SK-N-SH (cell line): Measurements from ENCODE around the gene ASCL5. TPM values are rescaled to one million over a fixed set of nuclear protein-coding genes. Genes with fewer than 3 reads are reported as not detected.

Source experiments
- CTCF ChIA-PET: fragments of 300-600, 350-600 bp; formaldehyde crosslinking; extraction: SDS; loops from one replicate; lab custom pipeline; 2021; lab: Yijun Ruan, JAX
- POLR2A ChIA-PET: fragments of 350-600 bp; sonication (Branson Sonifier 250); formaldehyde crosslinking; extraction: SDS; loops from one replicate; lab custom pipeline; 2020; ENCODE audit warnings: antibody characterized with exemption, inconsistent platforms; lab: Yijun Ruan, JAX
- DNase-seq: peaks from one replicate; pipeline ENCODE4 v3.0.0; 2012
- H2AFZ ChIP-seq: fragments of 200-600 bp; sonication (generic); 2 replicates; pipeline ENCODE4 v1.8.1; 2016; ENCODE audit warnings: antibody characterized with exemption, mild to moderate bottlenecking, low read depth
- H3F3A ChIP-seq: fragments of 200-600 bp; sonication (generic); replicated peaks from 2 replicates; pipeline ENCODE3; 2016; ENCODE audit warnings: antibody characterized with exemption, mild to moderate bottlenecking; ENCODE audit not compliant: insufficient read depth
- H3K27ac ChIP-seq, 2 experiments: fragments of 200-500 bp in 1 of 2; fragments of 200-600 bp in 1 of 2; sonication (Bioruptor generic) in 1 of 2; sonication (generic), shearing (Covaris generic) in 1 of 2; 2 replicates each; pipeline versions ENCODE4 v1.5.1 to v1.6.1; 2014 to 2016; ENCODE audit warnings: low read depth in 2 of 2, inconsistent platforms in 1 of 2, low read length in 1 of 2, mild to moderate bottlenecking in 1 of 2, mixed read lengths in 1 of 2
- H3K27me3 ChIP-seq: fragments of 200-600 bp; sonication (generic), shearing (Covaris generic); 2 replicates; pipeline ENCODE4 v1.6.1; 2016; ENCODE audit warnings: mixed run types; ENCODE audit not compliant: insufficient read depth
- H3K36me3 ChIP-seq, 2 experiments: fragments of 200-500 bp in 1 of 2; fragments of 200-600 bp in 1 of 2; sonication (Bioruptor generic) in 1 of 2; sonication (generic) in 1 of 2; replicated peaks in 1 of 2; 2 replicates each; pipeline versions ENCODE3 to v1.5.1; 2014 to 2016; ENCODE audit warnings: low read length in 1 of 2, mild to moderate bottlenecking in 1 of 2; ENCODE audit not compliant: insufficient read depth in 2 of 2, control insufficient read depth in 1 of 2
- H3K4me1 ChIP-seq, 2 experiments: fragments of 200-500 bp in 1 of 2; fragments of 200-600 bp in 1 of 2; sonication (Bioruptor generic) in 1 of 2; sonication (generic), shearing (Covaris generic) in 1 of 2; 2 replicates each; pipeline versions ENCODE4 v1.5.1 to v1.6.1; 2014 to 2016; ENCODE audit warnings: low read depth in 1 of 2, low read length in 1 of 2, mixed run types in 1 of 2; ENCODE audit not compliant: insufficient read depth in 2 of 2, control insufficient read depth in 1 of 2
- H3K4me2 ChIP-seq: fragments of 200-600 bp; sonication (generic), shearing (Covaris generic); 2 replicates; pipeline ENCODE4 v1.6.1; 2017; ENCODE audit warnings: mixed run types
- H3K4me3 ChIP-seq, 2 experiments: fragments of 200-500 bp in 1 of 2; fragments of 200-600 bp in 1 of 2; sonication (Bioruptor generic) in 1 of 2; sonication (generic), shearing (Covaris generic) in 1 of 2; 2 replicates each; pipeline versions ENCODE4 v1.5.1 to v1.8.1; 2014 to 2016; ENCODE audit warnings: low read depth in 2 of 2, inconsistent platforms in 1 of 2, low read length in 1 of 2, mild to moderate bottlenecking in 1 of 2, mixed read lengths in 1 of 2, moderate library complexity in 1 of 2
- H3K79me2 ChIP-seq: fragments of 200-600 bp; sonication (generic); 2 replicates; pipeline ENCODE4 v1.8.1; 2017; ENCODE audit warnings: mild to moderate bottlenecking; ENCODE audit not compliant: insufficient read depth
- H3K9ac ChIP-seq: fragments of 200-600 bp; sonication (generic); 2 replicates; pipeline ENCODE4 v1.6.1; 2017; ENCODE audit warnings: mixed run types
- H3K9me2 ChIP-seq: fragments of 200-600 bp; sonication (generic); 2 replicates; pipeline ENCODE4 v1.6.1; 2017; ENCODE audit warnings: mixed run types
- H3K9me3 ChIP-seq: fragments of 200-600 bp; sonication (generic); 2 replicates; pipeline ENCODE4 v1.6.1; 2017; ENCODE audit warnings: mixed run types, mild to moderate bottlenecking, moderate library complexity
- H4K20me1 ChIP-seq: fragments of 200-600 bp; sonication (generic); 2 replicates; pipeline ENCODE4 v1.6.1; 2017; ENCODE audit warnings: mild to moderate bottlenecking, mixed run types; ENCODE audit not compliant: insufficient read depth
- CHD2 ChIP-seq: fragments of 150-350 bp; IDR thresholded peaks from 2 replicates; pipeline ENCODE4 v1.6.1; 2018; ENCODE audit warnings: low read length; ENCODE audit not compliant: partially characterized antibody
- FOXM1 ChIP-seq: IDR thresholded peaks from 2 replicates; pipeline ENCODE4 v1.4.0; 2012; ENCODE audit warnings: low read depth, mild to moderate bottlenecking
- JUND ChIP-seq: IDR thresholded peaks from 2 replicates; pipeline ENCODE4 v1.4.0; 2012
- MXI1 ChIP-seq: IDR thresholded peaks from 2 replicates; pipeline ENCODE4 v1.6.1; 2012; ENCODE audit warnings: mild to moderate bottlenecking, low read depth, low read length, improper control_type of control experiment
- POLR2AphosphoS5 ChIP-seq: IDR thresholded peaks from 2 replicates; pipeline ENCODE4 v1.6.1; 2012; ENCODE audit warnings: low read depth, low read length
- RCOR1 ChIP-seq: fragments of 150-350 bp; IDR thresholded peaks from 2 replicates; pipeline ENCODE4 v1.6.1; 2017; ENCODE audit warnings: antibody characterized with exemption, low read length
- SMC3 ChIP-seq: IDR thresholded peaks from 2 replicates; pipeline ENCODE4 v1.6.1; 2012; ENCODE audit warnings: low read depth, low read length, improper control_type of control experiment
- TCF12 ChIP-seq: IDR thresholded peaks from 2 replicates; pipeline ENCODE4 v1.4.0; 2012
- TEAD4 ChIP-seq: IDR thresholded peaks from 2 replicates; pipeline ENCODE4 v1.4.0; 2012; ENCODE audit warnings: mild to moderate bottlenecking, borderline replicate concordance; ENCODE audit not compliant: insufficient read depth
- WGBS: methylation state at CpG from one replicate; pipeline ENCODE4 v1.1.6; 2017; ENCODE audit warnings: low lambda C conversion rate; 5-methylcytosine and 5-hydroxymethylcytosine counted together
- polyA plus RNA-seq, 3 experiments: library from polyadenylated mRNA; depleted of rRNA; stranded (reverse); fragments of >200 nt; gene quantifications; 2 replicates each; pipeline ENCODE4 v1.2.3, GENCODE V29; 2012
- TF ChIP-seq, protein P1 (sequence below): IDR thresholded peaks from 2 replicates; pipeline ENCODE4 v1.4.0; 2012; ENCODE audit warnings: low read depth, borderline replicate concordance
- TF ChIP-seq, protein P2 (sequence below): IDR thresholded peaks from 2 replicates; pipeline ENCODE4 v1.6.1; 2012; ENCODE audit warnings: mild to moderate bottlenecking, low read depth, low read length, moderate library complexity
- TF ChIP-seq, protein P3 (sequence below): fragments of 200-600 bp; sonication (generic); IDR thresholded peaks from 2 replicates; pipeline ENCODE4 v1.6.1; 2017; ENCODE audit warnings: antibody characterized with exemption, mild to moderate bottlenecking, moderate library complexity
- TF ChIP-seq, protein P4 (sequence below): IDR thresholded peaks from 2 replicates; pipeline ENCODE4 v1.4.0; 2012; ENCODE audit warnings: low read depth
- TF ChIP-seq, protein P5 (sequence below): IDR thresholded peaks from 2 replicates; pipeline ENCODE4 v1.4.0; 2012; ENCODE audit warnings: low read depth, borderline replicate concordance
- TF ChIP-seq, protein P6 (sequence below): fragments of 150-350 bp; IDR thresholded peaks from 2 replicates; pipeline ENCODE4 v1.6.1; 2017; ENCODE audit warnings: antibody characterized with exemption, low read length, low read depth, borderline replicate concordance

Gene ASCL5
- polyA plus RNA-seq, 1 of the 3 experiments (the other 2 are of a cell fraction), result not detected

DNA sequence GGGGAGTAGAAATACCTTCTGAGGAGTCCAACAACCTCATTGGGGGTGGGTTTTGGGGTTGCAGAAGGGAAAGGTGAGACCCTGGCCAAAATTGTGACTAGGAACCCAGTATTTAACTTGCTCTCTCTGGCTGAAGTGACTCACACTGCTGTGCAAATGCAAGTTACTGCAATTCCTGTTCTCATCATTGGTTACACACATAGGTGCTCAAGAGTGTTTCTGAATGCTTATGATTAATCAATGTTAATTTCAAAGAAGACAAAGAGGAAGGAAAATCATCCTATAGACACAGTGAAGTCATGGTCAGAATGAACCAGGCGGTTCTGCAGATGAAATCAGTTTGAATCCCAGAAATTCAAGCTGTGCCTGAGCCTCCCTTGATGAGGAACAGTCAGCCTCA lies 3.1 kb downstream of the ASCL5 start:
- H2AFZ ChIP-seq, result no peak overlapping the region
- no peaks in the 10 kb centered on the region for H3F3A ChIP-seq
- TF ChIP-seq, protein P1, sequence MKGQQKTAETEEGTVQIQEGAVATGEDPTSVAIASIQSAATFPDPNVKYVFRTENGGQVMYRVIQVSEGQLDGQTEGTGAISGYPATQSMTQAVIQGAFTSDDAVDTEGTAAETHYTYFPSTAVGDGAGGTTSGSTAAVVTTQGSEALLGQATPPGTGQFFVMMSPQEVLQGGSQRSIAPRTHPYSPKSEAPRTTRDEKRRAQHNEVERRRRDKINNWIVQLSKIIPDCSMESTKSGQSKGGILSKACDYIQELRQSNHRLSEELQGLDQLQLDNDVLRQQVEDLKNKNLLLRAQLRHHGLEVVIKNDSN, result no peak
- TF ChIP-seq, protein P2, sequence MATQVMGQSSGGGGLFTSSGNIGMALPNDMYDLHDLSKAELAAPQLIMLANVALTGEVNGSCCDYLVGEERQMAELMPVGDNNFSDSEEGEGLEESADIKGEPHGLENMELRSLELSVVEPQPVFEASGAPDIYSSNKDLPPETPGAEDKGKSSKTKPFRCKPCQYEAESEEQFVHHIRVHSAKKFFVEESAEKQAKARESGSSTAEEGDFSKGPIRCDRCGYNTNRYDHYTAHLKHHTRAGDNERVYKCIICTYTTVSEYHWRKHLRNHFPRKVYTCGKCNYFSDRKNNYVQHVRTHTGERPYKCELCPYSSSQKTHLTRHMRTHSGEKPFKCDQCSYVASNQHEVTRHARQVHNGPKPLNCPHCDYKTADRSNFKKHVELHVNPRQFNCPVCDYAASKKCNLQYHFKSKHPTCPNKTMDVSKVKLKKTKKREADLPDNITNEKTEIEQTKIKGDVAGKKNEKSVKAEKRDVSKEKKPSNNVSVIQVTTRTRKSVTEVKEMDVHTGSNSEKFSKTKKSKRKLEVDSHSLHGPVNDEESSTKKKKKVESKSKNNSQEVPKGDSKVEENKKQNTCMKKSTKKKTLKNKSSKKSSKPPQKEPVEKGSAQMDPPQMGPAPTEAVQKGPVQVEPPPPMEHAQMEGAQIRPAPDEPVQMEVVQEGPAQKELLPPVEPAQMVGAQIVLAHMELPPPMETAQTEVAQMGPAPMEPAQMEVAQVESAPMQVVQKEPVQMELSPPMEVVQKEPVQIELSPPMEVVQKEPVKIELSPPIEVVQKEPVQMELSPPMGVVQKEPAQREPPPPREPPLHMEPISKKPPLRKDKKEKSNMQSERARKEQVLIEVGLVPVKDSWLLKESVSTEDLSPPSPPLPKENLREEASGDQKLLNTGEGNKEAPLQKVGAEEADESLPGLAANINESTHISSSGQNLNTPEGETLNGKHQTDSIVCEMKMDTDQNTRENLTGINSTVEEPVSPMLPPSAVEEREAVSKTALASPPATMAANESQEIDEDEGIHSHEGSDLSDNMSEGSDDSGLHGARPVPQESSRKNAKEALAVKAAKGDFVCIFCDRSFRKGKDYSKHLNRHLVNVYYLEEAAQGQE, result no peak
- TF ChIP-seq, protein P3, sequence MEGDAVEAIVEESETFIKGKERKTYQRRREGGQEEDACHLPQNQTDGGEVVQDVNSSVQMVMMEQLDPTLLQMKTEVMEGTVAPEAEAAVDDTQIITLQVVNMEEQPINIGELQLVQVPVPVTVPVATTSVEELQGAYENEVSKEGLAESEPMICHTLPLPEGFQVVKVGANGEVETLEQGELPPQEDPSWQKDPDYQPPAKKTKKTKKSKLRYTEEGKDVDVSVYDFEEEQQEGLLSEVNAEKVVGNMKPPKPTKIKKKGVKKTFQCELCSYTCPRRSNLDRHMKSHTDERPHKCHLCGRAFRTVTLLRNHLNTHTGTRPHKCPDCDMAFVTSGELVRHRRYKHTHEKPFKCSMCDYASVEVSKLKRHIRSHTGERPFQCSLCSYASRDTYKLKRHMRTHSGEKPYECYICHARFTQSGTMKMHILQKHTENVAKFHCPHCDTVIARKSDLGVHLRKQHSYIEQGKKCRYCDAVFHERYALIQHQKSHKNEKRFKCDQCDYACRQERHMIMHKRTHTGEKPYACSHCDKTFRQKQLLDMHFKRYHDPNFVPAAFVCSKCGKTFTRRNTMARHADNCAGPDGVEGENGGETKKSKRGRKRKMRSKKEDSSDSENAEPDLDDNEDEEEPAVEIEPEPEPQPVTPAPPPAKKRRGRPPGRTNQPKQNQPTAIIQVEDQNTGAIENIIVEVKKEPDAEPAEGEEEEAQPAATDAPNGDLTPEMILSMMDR, result no peak
- H3K9me2 ChIP-seq, result no peaks in the 10 kb centered on the region
- 74% methylated on average over 1 of the region's 1 CpG for WGBS
- ChIA-PET POLR2A (no interaction called here), CTCF (interaction anchor here (0.8 to 1.3 kb wide), 2 partner anchors 10 to 14 kb away, joined by 3 to 5 read pairs; no protein-coding TSS in a partner anchor)
- H3K9me3 ChIP-seq, result no peaks in the 10 kb centered on the region
- H3K36me3 ChIP-seq, result no peaks in the 10 kb centered on the region
- H3K9ac ChIP-seq, result no peak overlapping the region
- H3K4me1 ChIP-seq, result no peaks in the 10 kb centered on the region; a peak in 1 of 4 replicates
- H4K20me1 ChIP-seq, result no peaks in the 10 kb centered on the region
- DNase-seq, result no peak
- no peak overlapping the region for H3K4me2 ChIP-seq
- no peaks in the 10 kb centered on the region for H3K79me2 ChIP-seq
- H3K27ac ChIP-seq, result no peak overlapping the region
- H3K27me3 ChIP-seq, result peaks cover 34% of the 10 kb centered on the region
- no peak overlapping the region for H3K4me3 ChIP-seq

DNA sequence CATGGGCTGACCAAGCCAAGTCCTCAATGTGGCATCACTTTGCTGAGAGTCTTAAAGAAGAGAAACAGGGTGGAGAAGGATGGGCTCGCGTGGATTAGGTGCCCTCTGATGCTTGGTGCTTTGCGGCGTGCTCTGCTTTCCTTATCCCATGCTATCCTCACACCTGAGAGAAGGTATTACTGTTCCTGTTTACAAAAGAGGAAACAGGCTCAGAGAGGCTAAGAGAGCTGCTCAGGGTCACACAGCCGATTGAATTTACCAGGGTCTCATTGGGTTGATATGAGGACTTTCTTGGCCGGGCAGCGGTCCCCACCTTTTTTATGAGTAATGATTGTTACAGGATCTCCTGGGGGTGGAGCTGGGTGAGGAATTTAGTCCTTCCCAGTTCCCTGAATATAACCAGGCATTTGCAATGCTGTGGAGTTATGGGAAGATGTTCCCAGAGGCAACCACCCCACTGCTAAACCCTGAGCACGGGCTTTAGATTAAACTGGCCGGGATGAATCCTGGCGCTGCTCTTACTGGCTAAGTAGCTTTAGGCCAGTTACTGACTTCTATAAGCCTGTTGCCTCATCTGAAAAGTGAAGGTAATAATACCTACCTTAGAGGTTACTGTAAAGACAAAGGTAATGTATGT lies 4.5 kb downstream of the ASCL5 start:
- H3F3A ChIP-seq, result no peaks in the 10 kb centered on the region
- no peak overlapping the region for H2AFZ ChIP-seq
- no peaks in the 10 kb centered on the region for H3K9me2 ChIP-seq
- WGBS, result 83% methylated on average over 10 of the region's 10 CpGs
- H3K9me3 ChIP-seq, result no peaks in the 10 kb centered on the region
- no peak overlapping the region for H3K4me2 ChIP-seq
- ChIA-PET CTCF (interaction anchor here (0.6 to 2.0 kb wide), 5 partner anchors 8 to 151 kb away, joined by 3 to 9 read pairs (median 4); no protein-coding TSS in a partner anchor), POLR2A (interaction anchor here (1.1 kb wide), 1 partner anchor 18 kb away, joined by 3 read pairs; no protein-coding TSS in a partner anchor)
- H3K36me3 ChIP-seq, result no peaks in the 10 kb centered on the region
- no peak overlapping the region for H3K9ac ChIP-seq
- H3K79me2 ChIP-seq, result no peaks in the 10 kb centered on the region
- H4K20me1 ChIP-seq, result no peaks in the 10 kb centered on the region
- no peak for DNase-seq
- H3K27me3 ChIP-seq, result peaks cover 34% of the 10 kb centered on the region
- H3K4me1 ChIP-seq, result no peaks in the 10 kb centered on the region; a peak in 1 of 4 replicates
- H3K27ac ChIP-seq, result no peak overlapping the region
- H3K4me3 ChIP-seq, result no peak overlapping the region
- TF ChIP-seq, protein P4, sequence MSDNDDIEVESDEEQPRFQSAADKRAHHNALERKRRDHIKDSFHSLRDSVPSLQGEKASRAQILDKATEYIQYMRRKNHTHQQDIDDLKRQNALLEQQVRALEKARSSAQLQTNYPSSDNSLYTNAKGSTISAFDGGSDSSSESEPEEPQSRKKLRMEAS, result no peak
- TF ChIP-seq FOXM1 (no peak), POLR2AphosphoS5 (no peak), CHD2 (no peak), SMC3 (no peak), JUND (no peak), TCF12 (no peak), TEAD4 (no peak), RCOR1 (no peak), MXI1 (no peak)
- TF ChIP-seq, protein P5, sequence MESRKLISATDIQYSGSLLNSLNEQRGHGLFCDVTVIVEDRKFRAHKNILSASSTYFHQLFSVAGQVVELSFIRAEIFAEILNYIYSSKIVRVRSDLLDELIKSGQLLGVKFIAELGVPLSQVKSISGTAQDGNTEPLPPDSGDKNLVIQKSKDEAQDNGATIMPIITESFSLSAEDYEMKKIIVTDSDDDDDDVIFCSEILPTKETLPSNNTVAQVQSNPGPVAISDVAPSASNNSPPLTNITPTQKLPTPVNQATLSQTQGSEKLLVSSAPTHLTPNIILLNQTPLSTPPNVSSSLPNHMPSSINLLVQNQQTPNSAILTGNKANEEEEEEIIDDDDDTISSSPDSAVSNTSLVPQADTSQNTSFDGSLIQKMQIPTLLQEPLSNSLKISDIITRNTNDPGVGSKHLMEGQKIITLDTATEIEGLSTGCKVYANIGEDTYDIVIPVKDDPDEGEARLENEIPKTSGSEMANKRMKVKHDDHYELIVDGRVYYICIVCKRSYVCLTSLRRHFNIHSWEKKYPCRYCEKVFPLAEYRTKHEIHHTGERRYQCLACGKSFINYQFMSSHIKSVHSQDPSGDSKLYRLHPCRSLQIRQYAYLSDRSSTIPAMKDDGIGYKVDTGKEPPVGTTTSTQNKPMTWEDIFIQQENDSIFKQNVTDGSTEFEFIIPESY, result no peak
- TF ChIP-seq, protein P6, sequence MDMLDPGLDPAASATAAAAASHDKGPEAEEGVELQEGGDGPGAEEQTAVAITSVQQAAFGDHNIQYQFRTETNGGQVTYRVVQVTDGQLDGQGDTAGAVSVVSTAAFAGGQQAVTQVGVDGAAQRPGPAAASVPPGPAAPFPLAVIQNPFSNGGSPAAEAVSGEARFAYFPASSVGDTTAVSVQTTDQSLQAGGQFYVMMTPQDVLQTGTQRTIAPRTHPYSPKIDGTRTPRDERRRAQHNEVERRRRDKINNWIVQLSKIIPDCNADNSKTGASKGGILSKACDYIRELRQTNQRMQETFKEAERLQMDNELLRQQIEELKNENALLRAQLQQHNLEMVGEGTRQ, result no peak
- TF ChIP-seq, protein P1, result no peak
